Gastrocnemius medialis (tissue), 4 donors: Measurements from ENCODE around the gene MTHFD2L. TPM values are rescaled to one million over a fixed set of nuclear protein-coding genes. Genes with fewer than 3 reads are reported as not detected.

Experiments used
- ATAC-seq, 2 donors: fragments of 150-250 bp; one replicate each; pipeline ENCODE4 v1.9.1; 2016
- DNase-seq, 2 donors: peaks; one replicate each; pipeline ENCODE4 v3.0.0-alpha.2; 2019
- H3K27ac ChIP-seq, 4 donors: fragments of 200-600 bp; sonication (generic); 1 replicate in 1 of 4; 2 replicates in 3 of 4; pipeline ENCODE4 v1.5.1; 2016 to 2018; ENCODE audit warnings: mild to moderate bottlenecking in 2 of 4, moderate library complexity in 1 of 4
- H3K27me3 ChIP-seq, 3 donors: fragments of 200-600 bp; sonication (generic) in 2 of 3; 1 replicate in 1 of 3; 2 replicates in 2 of 3; pipeline versions ENCODE4 v1.5.1 to v1.6.0; 2016 to 2019; ENCODE audit warnings: mild to moderate bottlenecking in 1 of 3, moderate library complexity in 1 of 3
- H3K36me3 ChIP-seq, 2 donors: fragments of 200-600 bp; sonication (generic) in 1 of 2; one replicate each; pipeline ENCODE4 v1.5.1; 2017 to 2018
- H3K4me1 ChIP-seq, 2 donors: fragments of 200-600 bp; sonication (generic) in 1 of 2; one replicate each; pipeline ENCODE4 v1.5.1; 2016 to 2017; ENCODE audit warnings: mild to moderate bottlenecking in 2 of 2
- H3K4me3 ChIP-seq, 4 donors: fragments of 200-600 bp; sonication (generic) in 3 of 4; 1 replicate in 1 of 4; 2 replicates in 3 of 4; pipeline ENCODE4 v1.5.1; 2016 to 2019; ENCODE audit warnings: mild to moderate bottlenecking in 2 of 4
- H3K9me3 ChIP-seq, 3 donors: fragments of 200-600 bp; sonication (generic) in 2 of 3; 1 replicate in 1 of 3; 2 replicates in 2 of 3; pipeline ENCODE4 v1.5.1; 2016 to 2019
- CTCF ChIP-seq, 5 experiments: fragments of 450-650 bp in 3 of 5; fragments of 200-600 bp in 2 of 5; sonication (generic) in 2 of 5; IDR thresholded peaks in 4 of 5; conservative IDR thresholded peaks in 1 of 5; 1 replicate in 4 of 5; 2 replicates in 1 of 5; pipeline ENCODE4 v1.5.1; 2016 to 2019; ENCODE audit warnings: antibody characterized with exemption in 5 of 5, mild to moderate bottlenecking in 3 of 5, moderate library complexity in 3 of 5
- POLR2A ChIP-seq, 2 donors: fragments of 450-650 bp; IDR thresholded peaks; one replicate each; pipeline ENCODE4 v1.6.1; 2017; ENCODE audit warnings: antibody characterized with exemption in 2 of 2, mild to moderate bottlenecking in 2 of 2, moderate library complexity in 2 of 2
- in situ Hi-C, 4 donors: fragments of 200-750 bp; cut with MboI; loops; one replicate each; pipeline versions ENCODE4 v1.15.0 to v1.8.0; 2017; ENCODE audit warnings: low sequenced_read_pairs in 4 of 4
- intact Hi-C: fragments of 100-400 bp; cut with DNase I; formaldehyde crosslinking; loops from one replicate; pipeline ENCODE4 v1.15.1; 2023; ENCODE audit warnings: low total_unique reads
- total RNA-seq, 4 donors: library from RNA; depleted of rRNA; stranded (reverse); fragments of >200 nt; gene quantifications; one replicate each; pipeline versions ENCODE4 v1.1.0 to v1.2.3, GENCODE V29; 2016

Gene MTHFD2L
- total RNA-seq, 4 donors from 2014 or later = 7.0 to 11.0 (median 7.8) TPM

GRCh38 chr4:74202062-74202586 lies 44.2 kb downstream of the MTHFD2L start:
- ATAC-seq (no peak), DNase-seq (no peak)
- Histone ChIP-seq H3K9me3 (no peaks in the 10 kb centered on the region), H3K4me3 (no peak overlapping the region), H3K4me1 (no peaks in the 10 kb centered on the region), H3K36me3 (peaks cover 0 to 18% of the 10 kb centered on the region in 2 donors), H3K27ac (no peak overlapping the region), H3K27me3 (no peaks in the 10 kb centered on the region)
- intact Hi-C loops = no loop called here
- TF ChIP-seq CTCF (IDR thresholded peaks at IDR 0.05 in 4 of 5, conservative IDR thresholded peaks at IDR 0.05 in 1 of 5) (no peak), POLR2A (IDR thresholded peaks at IDR 0.05) (no peak)
- in situ Hi-C loops = no loop called here

- H3K9me3 ChIP-seq = no peaks in the 10 kb centered on the region
- in situ Hi-C loops (no loop called here), intact Hi-C loops (no loop called here)
- DNase-seq (no peak), ATAC-seq (no peak)
- H3K36me3 ChIP-seq = peaks cover 0 to 18% of the 10 kb centered on the region in 2 donors
- H3K27ac ChIP-seq = no peak overlapping the region
- no peaks in the 10 kb centered on the region for H3K27me3 ChIP-seq
- no peak overlapping the region for H3K4me3 ChIP-seq
- TF ChIP-seq POLR2A (IDR thresholded peaks at IDR 0.05) = no peak
- no peak for TF ChIP-seq CTCF (IDR thresholded peaks at IDR 0.05 in 4 of 5, conservative IDR thresholded peaks at IDR 0.05 in 1 of 5)
- no peaks in the 10 kb centered on the region for H3K4me1 ChIP-seq
Observed at GRCh38 chr4:74203467-74203866, 45.5 kb downstream of the MTHFD2L start.

GRCh38 chr4:74205046-74205445 lies 47.1 kb downstream of the MTHFD2L start:
- Histone ChIP-seq H3K4me1 (no peaks in the 10 kb centered on the region), H3K9me3 (no peaks in the 10 kb centered on the region), H3K27ac (no peak overlapping the region), H3K4me3 (no peak overlapping the region), H3K27me3 (no peaks in the 10 kb centered on the region), H3K36me3 (peaks cover 0 to 17% of the 10 kb centered on the region in 2 donors)
- no peak for DNase-seq
- TF ChIP-seq CTCF (IDR thresholded peaks at IDR 0.05 in 4 of 5, conservative IDR thresholded peaks at IDR 0.05 in 1 of 5) (no peak), POLR2A (IDR thresholded peaks at IDR 0.05) (no peak)
- in situ Hi-C loops = no loop called here
- intact Hi-C loops = no loop called here
- ATAC-seq = no peak

- in situ Hi-C loops = no loop called here
- no peak overlapping the region for H3K27ac ChIP-seq
Observed at GRCh38 chr4:74205559-74205958, 47.6 kb downstream of the MTHFD2L start.

More at GRCh38 chr4:74205559-74205958, 47.6 kb downstream of the MTHFD2L start:
- H3K4me1 ChIP-seq = no peaks in the 10 kb centered on the region
- intact Hi-C loops = no loop called here
- TF ChIP-seq POLR2A (IDR thresholded peaks at IDR 0.05) = no peak
- no peak for TF ChIP-seq CTCF (IDR thresholded peaks at IDR 0.05 in 4 of 5, conservative IDR thresholded peaks at IDR 0.05 in 1 of 5)
- H3K36me3 ChIP-seq = peaks cover 0 to 13% of the 10 kb centered on the region in 2 donors
- H3K27me3 ChIP-seq = no peaks in the 10 kb centered on the region
- no peak overlapping the region for H3K4me3 ChIP-seq
- ATAC-seq = no peak
- no peaks in the 10 kb centered on the region for H3K9me3 ChIP-seq
- DNase-seq = no peak
